Measurements from ENCODE around the gene APOH.
"Not testable (repeated sequence)": the region's sequence is repeated elsewhere in the genome, so short reads cannot be mapped to it uniquely, and the experiment has no call there.

The APOH gene

DNA sequence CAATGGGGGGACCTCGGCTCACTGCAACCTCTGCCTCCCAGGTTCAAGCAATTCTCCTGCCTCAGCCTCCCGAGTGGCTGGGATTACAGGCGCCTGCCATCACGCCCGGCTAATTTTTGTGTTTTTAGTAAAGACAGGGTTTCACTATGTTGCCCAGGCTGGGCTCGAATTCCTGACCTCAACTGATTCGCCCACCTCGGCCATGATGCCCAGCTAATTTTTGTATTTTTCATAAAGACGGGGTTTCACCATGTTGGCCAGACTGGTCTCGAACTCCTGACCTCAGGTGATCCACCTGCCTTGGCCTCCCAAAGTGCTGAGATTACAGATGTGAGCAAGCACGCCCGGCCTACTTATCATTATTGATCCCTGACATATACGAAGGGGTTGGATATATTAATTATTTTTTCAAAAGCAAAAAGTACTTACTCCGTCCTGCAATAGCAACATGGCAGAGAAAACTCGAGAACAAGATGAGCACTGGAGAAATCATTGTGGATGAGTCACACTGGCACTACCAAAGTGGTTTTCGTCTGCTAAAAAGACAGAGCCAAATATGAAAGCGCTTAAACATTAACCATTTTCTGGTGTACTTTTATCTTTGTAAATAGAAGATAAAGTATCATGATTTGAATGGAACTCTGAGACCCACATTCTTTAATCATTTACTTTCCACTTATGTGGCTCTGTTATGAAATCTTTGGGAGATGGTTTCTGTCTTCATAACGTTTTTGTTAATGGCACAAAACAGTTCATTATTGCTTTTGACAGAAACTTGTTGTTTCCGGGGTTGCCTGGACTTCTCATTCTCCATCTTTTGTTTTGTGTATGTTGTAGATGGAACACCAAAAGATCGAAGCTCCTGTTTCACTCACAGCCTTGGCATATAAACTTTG, at the start of gene APOH:
TSS of gene APOH (minus strand) at position 529 of the 896 bp plus-strand sequence. CDS start at position 493, 36 bp downstream.
- no peak for DNase-seq

DNA sequence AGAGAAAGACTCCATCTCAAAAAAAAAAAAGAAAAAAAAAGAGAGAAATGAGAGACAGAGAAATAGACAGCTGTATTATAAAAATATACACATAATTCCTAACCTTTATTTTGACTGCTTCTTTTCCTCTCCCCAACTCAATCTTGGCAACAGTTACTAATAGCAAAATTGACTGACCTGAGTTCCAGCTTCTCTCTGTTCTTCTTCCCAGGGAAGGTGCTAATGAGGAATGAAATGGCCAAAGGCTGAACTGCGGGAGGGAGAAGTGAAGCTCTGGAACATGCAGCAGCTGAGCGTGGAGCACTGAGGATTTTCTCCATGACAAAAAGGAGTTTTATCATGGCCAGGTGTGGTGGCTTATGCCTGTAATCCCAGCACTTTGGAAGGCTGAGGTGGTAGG, 48.0 kb upstream of the APOH start:
- no peak for DNase-seq

GRCh38 chr17:66276328-66276937, 47.2 kb upstream of the APOH start:
- DNase-seq = no peak

- no peak for DNase-seq
Measured at GRCh38 chr17:66275651-66276050, 46.4 kb upstream of the APOH start.

DNA sequence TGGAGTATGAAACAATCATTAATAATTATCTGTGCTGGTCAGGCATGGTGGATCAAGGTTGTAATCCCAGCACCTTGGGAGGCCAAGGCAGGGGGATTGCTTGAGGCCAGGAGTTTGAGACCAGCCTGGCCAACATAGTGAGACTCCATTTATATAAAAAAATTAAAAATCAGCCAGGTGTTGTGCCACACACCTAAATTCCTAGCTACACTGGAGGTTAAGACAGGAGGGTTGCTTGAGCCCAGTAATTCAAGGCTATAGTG, 44.3 kb upstream of the APOH start:
- DNase-seq = no peak

- DNase-seq = no peak
Measured at GRCh38 chr17:66272811-66273585, 43.8 kb upstream of the APOH start.

GRCh38 chr17:66271512-66271911, 42.3 kb upstream of the APOH start:
- DNase-seq = no peak

- DNase-seq = no peak
Measured at GRCh38 chr17:66270106-66270505, 40.9 kb upstream of the APOH start.

GRCh38 chr17:66268247-66268927, 39.2 kb upstream of the APOH start:
- DNase-seq = no peak

- DNase-seq = no peak
Measured at GRCh38 chr17:66264696-66265095, 35.5 kb upstream of the APOH start.

- DNase-seq = no peak
Measured at GRCh38 chr17:66262767-66263166, 33.6 kb upstream of the APOH start.

DNA sequence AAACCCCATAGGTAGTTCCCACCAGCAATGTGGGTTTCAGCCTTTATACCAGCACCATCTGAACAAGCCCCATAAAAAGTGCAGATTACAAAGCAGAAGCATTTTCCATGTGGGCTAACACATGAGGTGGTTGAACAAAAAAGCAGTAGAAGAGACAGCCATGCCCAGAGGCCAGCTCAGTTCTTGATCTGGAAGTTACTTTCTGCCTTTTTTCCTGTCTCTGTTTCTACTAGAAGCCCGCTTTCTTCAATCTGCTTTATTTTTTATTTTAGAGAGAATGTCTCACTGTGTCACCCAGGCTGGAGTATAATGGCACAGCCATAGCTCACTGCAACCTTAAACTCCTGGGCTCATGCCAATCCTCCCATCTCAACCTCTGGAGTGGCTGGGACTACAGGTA, 31.5 kb upstream of the APOH start:
- DNase-seq = no peak

GRCh38 chr17:66260275-66260674, 31.1 kb upstream of the APOH start:
- DNase-seq = no peak

DNA sequence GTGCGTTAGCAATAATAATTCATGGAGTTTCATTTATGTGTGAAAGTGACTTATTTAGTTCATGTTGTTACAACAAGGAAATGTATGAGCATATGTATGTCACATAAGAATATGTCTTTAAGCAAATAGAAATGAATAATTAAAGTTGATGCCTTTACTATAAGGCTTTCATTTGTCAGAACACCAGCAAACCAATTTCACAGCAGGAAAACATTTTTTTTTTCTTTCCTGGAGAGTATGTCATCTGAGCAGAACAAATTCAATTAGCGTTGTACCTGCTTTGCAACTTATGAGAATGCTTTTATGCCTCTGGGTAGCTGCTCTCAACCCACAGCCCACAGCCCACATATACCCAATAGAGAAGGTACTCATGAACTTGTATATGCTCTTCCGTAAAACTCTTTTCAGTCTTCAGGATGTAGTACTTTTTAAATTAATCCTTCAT, 26.3 kb upstream of the APOH start:
- no peak for DNase-seq

DNA sequence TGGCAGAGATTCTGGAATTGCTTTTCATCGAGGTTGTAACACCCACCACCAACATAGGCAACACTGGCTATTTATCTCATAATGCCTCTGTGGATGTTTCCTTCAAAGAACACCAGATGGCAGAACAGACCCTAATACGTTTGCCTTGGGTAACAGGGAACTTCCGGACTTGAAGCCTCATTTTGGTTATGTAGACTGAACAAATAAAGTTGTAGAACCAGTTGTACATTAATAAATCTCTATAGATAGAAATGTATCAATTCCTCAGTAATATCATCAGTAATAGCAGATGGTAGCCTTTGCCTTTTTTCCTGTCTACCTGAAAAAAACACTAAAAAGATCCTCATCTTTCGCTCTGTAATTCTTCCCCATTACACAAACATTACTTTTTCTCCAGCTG, 25.9 kb upstream of the APOH start:
- DNase-seq = no peak

GRCh38 chr17:66253458-66253857, 24.2 kb upstream of the APOH start:
- DNase-seq = not testable (repeated sequence)

DNA sequence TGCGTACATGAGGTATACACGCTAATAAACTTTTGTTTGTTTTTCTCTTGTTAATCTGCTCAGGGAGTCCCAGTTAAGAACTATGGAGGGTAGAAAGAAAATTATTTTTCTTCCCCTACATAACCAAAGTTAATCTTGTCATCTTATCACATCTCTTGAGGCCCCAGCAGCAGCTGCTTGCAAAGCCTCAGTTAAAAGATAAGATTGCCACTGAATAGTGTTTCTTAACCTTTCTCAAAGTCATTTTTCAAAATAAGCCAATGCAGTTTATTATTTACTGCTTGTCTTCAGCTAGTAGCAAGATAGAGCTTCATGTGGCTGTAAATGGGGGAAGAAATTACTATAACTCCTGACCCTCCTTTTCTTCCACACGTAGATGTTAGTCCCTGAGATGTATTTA, 21.5 kb upstream of the APOH start:
- DNase-seq = no peak

- DNase-seq = no peak
Measured at GRCh38 chr17:66248285-66248684, 19.1 kb upstream of the APOH start.

DNA sequence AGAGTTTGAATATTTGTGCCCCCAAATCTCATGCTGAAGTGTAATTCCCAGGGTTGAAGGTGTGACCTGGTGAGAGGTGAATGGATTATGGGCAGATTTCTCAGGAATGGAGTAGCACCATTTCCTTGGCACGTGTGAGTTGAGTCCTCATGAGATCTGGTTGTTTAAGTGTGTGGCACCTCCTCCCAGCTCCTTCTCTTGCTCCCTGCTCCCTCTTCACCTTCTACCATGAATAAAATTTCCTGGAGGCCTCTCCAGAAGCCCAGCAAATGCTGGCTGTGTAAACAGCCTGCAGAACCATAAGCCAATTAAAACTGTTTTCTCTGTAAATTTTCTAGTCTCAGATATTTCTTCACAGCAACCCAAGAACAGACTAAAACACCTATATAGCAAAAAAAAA, 12.6 kb upstream of the APOH start:
- no peak for DNase-seq

GRCh38 chr17:66240630-66241029, 11.4 kb upstream of the APOH start:
- no peak for DNase-seq

GRCh38 chr17:66240013-66240412, 10.8 kb upstream of the APOH start:
- no peak for DNase-seq

DNA sequence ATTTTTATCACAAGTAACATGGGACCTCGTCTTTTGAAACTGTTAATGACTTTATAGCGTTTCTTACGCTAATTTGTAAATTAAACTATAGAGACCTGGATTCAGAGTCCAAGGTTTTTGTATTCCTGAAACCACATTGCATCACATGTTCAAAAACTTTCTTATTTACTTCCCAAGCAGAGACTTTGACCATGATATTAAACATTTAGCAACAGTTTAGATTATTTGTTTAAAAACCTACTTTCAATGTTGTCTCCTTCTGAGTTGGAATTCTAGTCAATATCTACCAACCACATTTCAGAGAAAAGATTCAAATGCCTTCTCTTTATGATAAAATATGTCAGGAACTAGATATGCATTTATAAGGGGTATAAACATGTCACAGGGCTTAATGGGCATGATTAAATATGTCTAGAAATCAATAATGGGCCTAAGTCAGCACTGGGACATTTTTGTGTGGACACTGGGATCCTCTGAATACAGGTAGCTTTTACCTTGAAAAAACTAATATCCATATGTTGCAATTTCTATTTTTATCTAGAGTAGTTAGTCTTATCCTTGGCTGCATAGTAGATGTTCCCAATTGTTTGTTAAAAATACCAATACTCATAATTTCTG, 6.3 kb upstream of the APOH start:
- DNase-seq = no peak

DNA sequence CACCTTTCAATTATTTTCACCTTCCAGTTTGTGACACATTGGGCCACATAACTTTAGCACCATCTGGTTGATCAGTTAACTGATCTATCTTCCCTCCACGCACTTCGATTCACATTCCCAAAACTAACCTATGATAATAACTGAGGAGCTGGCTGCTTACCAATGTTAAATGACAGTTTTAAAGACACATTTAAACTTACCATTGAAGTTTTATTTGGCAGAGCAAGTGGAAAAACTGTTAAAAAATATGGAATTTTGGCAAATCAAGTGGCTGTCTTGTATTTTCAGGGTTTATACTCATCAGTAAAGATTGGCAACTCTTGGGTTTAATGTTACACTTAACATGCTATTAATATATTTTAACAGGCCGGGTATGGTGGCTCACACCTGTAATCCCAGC, 5.4 kb upstream of the APOH start:
- DNase-seq = no peak
